Activated naive CD8-positive, alpha-beta T cell treated with anti-CD3 and anti-CD28 coated beads, Interleukin-2, amount 50 U/mL, for 24 hours (primary cell): ENCODE data around the gene SLC25A41.

ENCODE experiments used
- ATAC-seq: fragments of 150-1000 bp; cut with Tn5 transposase; one replicate; pipeline ENCODE4 v1.10.0; 2021
- DNase-seq: peaks from one replicate; pipeline ENCODE4 v3.0.0; 2021
- H3K27ac Mint-ChIP-seq: one replicate; pipeline ENCODE4 v1.8.0; 2021; ENCODE audit warnings: mild to moderate bottlenecking, mixed read lengths
- H3K27me3 Mint-ChIP-seq: one replicate; pipeline ENCODE4 v1.8.0; 2021; ENCODE audit warnings: mixed read lengths
- H3K36me3 Mint-ChIP-seq: one replicate; pipeline ENCODE4 v1.8.0; 2021; ENCODE audit warnings: low read depth, mixed read lengths
- H3K4me1 Mint-ChIP-seq: one replicate; pipeline ENCODE4 v1.8.0; 2021; ENCODE audit warnings: mixed read lengths
- H3K4me3 Mint-ChIP-seq: one replicate; pipeline ENCODE4 v1.8.0; 2021; ENCODE audit warnings: mild to moderate bottlenecking, moderate library complexity, mixed read lengths
- H3K9me3 Mint-ChIP-seq: one replicate; pipeline ENCODE4 v1.8.0; 2021; ENCODE audit warnings: mixed read lengths

SLC25A41 gene

DNA sequence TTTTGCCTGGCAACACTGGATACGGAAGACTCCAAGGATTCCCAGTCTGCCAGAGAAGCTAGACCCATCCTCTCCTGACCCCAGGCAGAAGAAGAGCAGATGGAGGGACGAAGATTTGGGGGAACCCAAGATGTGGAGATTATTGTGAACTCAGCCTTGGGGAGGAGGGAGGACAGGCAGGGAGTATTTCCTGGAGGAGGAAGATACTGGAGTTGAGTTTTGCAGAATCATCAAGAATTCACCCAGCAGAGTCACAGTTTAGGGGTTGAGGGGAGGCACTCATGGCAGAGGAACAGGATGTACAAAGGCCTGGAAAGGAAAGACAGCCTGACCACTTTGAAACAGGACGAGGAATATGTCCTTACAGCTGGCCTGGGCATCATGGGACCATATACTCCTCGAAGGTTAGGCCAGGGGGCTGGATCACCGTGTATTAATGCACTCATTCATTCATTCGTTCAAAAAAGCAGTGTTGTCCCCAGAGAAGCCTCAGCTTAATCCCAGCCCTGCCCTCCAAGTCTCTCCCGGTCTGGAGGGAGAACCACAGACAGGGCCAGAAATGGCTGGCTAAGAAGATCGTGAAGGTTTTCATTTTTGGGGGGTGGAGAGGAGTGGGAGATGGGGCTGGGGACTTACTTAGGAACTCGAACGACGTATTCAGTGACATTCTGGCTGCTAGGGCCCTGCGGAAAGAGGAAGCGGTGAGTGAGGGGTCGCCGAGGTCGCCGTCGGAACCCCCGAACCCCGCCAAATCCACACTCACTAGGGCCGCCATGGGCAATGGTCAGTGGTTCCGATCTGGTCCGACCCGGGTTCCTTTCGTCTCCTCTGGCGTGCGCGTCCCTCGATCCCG is 41.1 kb downstream of the SLC25A41 start:
- Mint-ChIP-seq H3K4me1 (peaks cover 22% of the 10 kb centered on the region), H3K27me3 (no peaks in the 10 kb centered on the region), H3K27ac (peak overlapping the region; percentile 93), H3K4me3 (peak overlapping the region; percentile 91), H3K9me3 (no peaks in the 10 kb centered on the region), H3K36me3 (peaks cover 23% of the 10 kb centered on the region)
- no peak for DNase-seq
- no peak for ATAC-seq

DNA sequence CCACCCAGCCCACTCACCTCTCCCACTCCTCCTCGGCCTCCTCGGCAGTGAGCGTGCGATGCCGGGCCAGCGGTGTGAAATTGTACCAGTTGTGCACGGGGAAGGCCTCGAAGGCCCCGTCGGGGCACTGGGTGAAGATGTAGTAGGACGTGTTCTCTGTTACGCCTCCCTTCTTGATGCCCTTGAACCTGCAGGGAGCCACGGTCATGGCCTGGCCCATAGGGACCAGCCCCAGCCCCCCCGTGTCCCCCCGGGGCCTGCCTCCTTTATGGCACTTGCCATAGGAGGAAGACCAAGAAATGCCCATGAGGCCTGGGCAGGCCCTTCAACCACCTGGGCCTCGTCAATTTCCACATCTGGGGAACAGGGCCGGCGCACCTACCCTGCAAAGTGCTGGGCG is 46.2 kb downstream of the SLC25A41 start:
- Mint-ChIP-seq H3K4me1 (peaks cover 12% of the 10 kb centered on the region), H3K36me3 (peaks cover 34% of the 10 kb centered on the region), H3K27me3 (no peaks in the 10 kb centered on the region), H3K9me3 (no peaks in the 10 kb centered on the region), H3K4me3 (no peak overlapping the region), H3K27ac (no peak overlapping the region)
- no peak for ATAC-seq
- no peak for DNase-seq

DNA sequence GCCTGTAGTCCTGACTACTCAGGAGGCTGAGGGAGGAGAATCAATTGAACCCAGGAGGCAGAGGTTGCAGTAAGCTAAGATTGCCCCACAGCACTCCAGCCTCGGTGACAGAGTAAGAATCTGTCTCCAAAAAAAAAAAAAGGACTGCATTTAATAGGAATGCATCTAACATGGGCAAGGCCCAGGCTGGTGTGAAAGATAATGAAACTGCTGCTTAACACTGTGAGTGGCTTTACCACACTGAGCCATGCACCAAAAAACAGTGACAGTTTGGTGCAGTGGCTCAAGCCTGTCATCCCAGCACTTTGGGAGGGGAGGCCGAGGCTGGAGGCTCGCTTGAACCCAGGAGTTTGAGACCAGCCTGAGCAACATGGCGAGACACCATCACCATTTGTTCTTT is 49.2 kb downstream of the SLC25A41 start:
- H3K36me3 Mint-ChIP-seq = peaks cover 39% of the 10 kb centered on the region
- ATAC-seq = no peak
- no peak overlapping the region for H3K27ac Mint-ChIP-seq
- H3K27me3 Mint-ChIP-seq = no peaks in the 10 kb centered on the region
- H3K4me3 Mint-ChIP-seq = no peak overlapping the region
- DNase-seq = no peak
- H3K9me3 Mint-ChIP-seq = no peaks in the 10 kb centered on the region
- H3K4me1 Mint-ChIP-seq = no peaks in the 10 kb centered on the region

- Mint-ChIP-seq H3K4me3 (no peak overlapping the region), H3K27me3 (no peaks in the 10 kb centered on the region), H3K9me3 (no peaks in the 10 kb centered on the region), H3K36me3 (peaks cover 33% of the 10 kb centered on the region), H3K27ac (no peak overlapping the region), H3K4me1 (no peaks in the 10 kb centered on the region)
- no peak for DNase-seq
- no peak for ATAC-seq
Measured at GRCh38 chr19:6383188-6383587, 50.4 kb downstream of the SLC25A41 start.

DNA sequence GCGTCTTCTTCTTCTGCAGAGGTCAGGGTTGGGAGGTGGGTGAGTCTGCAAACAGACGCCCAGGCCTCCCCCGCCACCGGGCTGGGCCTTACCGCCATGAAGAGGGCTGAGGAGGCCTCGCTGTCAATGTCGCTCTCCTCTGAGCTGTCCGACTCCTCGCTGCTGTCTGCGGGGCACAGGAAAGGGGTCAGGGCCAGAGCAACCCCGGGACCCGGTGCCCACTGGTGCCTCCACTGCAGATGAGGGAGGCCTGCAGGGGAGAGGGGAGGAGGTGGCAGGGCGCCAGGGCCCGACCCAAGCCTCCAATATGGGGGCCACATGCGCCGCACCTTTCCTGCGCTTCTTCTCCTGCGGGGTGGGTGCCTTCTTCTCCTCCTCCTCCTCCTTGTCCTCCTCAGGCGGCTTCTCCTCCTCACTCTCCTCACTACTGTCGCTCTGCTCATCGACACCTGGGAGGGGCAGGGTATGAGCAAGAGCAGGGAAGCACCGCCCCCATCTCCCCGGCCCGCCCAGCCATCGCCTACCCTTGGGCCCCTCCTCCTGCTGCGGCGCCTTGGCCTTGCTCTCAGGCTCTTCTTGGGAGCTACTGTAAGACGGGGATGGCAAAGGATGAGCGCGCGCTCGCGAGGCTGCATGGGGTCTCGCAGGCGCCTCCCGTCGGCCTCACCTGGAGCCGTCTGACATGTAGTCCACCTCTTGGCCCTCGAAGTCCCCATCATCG is 52.4 kb downstream of the SLC25A41 start:
- Mint-ChIP-seq H3K4me3 (no peak overlapping the region), H3K4me1 (no peaks in the 10 kb centered on the region), H3K9me3 (no peaks in the 10 kb centered on the region), H3K36me3 (peaks cover 31% of the 10 kb centered on the region), H3K27ac (no peak overlapping the region), H3K27me3 (no peaks in the 10 kb centered on the region)
- DNase-seq (no peak), ATAC-seq (no peak)

DNA sequence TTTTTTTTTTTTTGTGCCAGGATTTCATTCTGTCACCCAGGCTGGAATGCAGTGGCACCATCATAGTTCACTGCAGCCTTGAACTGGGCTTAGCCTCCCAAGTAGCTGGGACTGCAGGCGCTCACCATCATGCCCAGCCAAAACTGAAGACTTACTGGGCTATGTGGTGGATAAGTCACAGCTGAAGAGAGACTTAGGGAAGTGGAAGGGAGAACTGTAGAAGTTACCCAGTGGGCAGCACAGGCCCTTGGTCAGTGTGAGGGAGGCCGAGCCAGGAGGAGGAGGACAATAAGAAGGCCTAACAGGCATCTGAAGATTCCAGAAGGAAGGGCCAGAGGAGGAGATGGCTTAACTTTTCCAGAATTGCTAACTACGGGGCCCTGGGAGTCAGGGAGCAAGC is 53.8 kb downstream of the SLC25A41 start:
- ATAC-seq (no peak), DNase-seq (no peak)
- no peaks in the 10 kb centered on the region for H3K27me3 Mint-ChIP-seq
- H3K4me3 Mint-ChIP-seq = no peak overlapping the region
- no peaks in the 10 kb centered on the region for H3K9me3 Mint-ChIP-seq
- H3K4me1 Mint-ChIP-seq = no peaks in the 10 kb centered on the region
- H3K27ac Mint-ChIP-seq = no peak overlapping the region
- peaks cover 28% of the 10 kb centered on the region for H3K36me3 Mint-ChIP-seq

- Mint-ChIP-seq H3K36me3 (peaks cover 26% of the 10 kb centered on the region), H3K27me3 (no peaks in the 10 kb centered on the region), H3K9me3 (no peaks in the 10 kb centered on the region), H3K27ac (no peak overlapping the region), H3K4me1 (peaks cover 4% of the 10 kb centered on the region), H3K4me3 (no peak overlapping the region)
- ATAC-seq (no peak), DNase-seq (no peak)
Measured at GRCh38 chr19:6378486-6378885, 55.1 kb downstream of the SLC25A41 start.

DNA sequence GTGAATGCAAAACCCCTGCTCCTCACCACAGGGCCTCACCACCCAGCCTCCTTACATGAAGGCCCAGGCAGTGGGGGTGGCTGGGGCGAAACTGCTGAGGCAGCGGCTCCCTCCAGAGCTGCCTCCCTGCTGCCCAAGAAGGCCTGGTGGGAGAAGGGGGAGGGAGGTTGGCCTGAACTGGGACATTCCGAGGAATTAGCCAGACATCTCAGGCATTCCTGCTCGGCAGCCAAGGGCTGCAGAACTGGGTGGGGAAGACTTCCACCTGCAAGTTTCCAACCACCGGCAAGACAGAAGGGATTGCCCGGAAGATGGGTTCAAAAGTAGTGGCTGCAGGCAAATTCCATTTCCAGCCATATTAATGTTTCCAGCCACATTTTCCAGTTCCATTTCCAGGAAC is 55.5 kb downstream of the SLC25A41 start:
- Mint-ChIP-seq H3K4me3 (no peak overlapping the region), H3K9me3 (no peaks in the 10 kb centered on the region), H3K36me3 (peaks cover 22% of the 10 kb centered on the region), H3K4me1 (peaks cover 7% of the 10 kb centered on the region), H3K27me3 (no peaks in the 10 kb centered on the region), H3K27ac (no peak overlapping the region)
- ATAC-seq = no peak
- no peak for DNase-seq

- no peak for ATAC-seq
- H3K36me3 Mint-ChIP-seq = peaks cover 17% of the 10 kb centered on the region
- H3K27ac Mint-ChIP-seq = no peak overlapping the region
- no peak for DNase-seq
- H3K4me1 Mint-ChIP-seq = peaks cover 12% of the 10 kb centered on the region
- no peaks in the 10 kb centered on the region for H3K27me3 Mint-ChIP-seq
- H3K9me3 Mint-ChIP-seq = no peaks in the 10 kb centered on the region
- H3K4me3 Mint-ChIP-seq = no peak overlapping the region
Measured at GRCh38 chr19:6376512-6377190, 56.9 kb downstream of the SLC25A41 start.
